GM12892 (cell line): ENCODE measurements around the gene SHISA9.

Experiments
- DNase-seq: peaks from one replicate; pipeline ENCODE4 v3.0.0; 2011; ENCODE audit not compliant: insufficient read length
- FAIRE-seq: peaks from 2 replicates; lab custom pipeline; 2011; peaks lifted over from hg19 to GRCh38; lab: Jason Lieb, UNC
- POLR2A ChIP-seq: IDR thresholded peaks from 2 replicates; pipeline ENCODE4 v1.6.1; 2011; ENCODE audit warnings: low read depth, low read length, control low read depth
- POLR2AphosphoS5 ChIP-seq: IDR thresholded peaks from 2 replicates; pipeline ENCODE4 v1.6.1; 2011; ENCODE audit warnings: low read depth, low read length, control low read depth
- TAF1 ChIP-seq: IDR thresholded peaks from 2 replicates; pipeline ENCODE4 v1.6.1; 2011; ENCODE audit warnings: low read depth, mild to moderate bottlenecking, control low read depth, low read length, borderline replicate concordance

The SHISA9 gene

DNA sequence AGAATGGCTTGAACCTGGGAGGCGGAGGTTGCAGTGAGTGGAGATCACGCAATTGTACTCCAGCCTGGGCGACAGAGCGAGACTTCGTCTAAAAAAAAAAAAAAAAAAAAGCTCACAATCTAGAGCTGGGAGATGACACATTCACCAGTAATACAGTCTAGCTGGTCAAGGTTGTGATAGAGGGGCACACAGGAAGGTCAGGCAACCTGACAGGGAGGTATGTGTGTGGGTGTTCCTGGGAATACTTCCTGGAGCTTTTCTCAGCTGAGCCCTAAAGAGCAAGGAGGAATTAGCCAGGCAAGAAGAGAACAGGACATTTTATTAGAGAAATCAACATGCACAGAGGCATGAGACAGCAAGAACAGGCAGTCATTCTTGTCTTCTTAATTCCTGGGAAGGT, 216.7 kb downstream of the SHISA9 start:
- FAIRE-seq: no peak
- TF ChIP-seq POLR2AphosphoS5: no peak
- no peak for TF ChIP-seq TAF1
- no peak for TF ChIP-seq POLR2A
- DNase-seq: no peak

DNA sequence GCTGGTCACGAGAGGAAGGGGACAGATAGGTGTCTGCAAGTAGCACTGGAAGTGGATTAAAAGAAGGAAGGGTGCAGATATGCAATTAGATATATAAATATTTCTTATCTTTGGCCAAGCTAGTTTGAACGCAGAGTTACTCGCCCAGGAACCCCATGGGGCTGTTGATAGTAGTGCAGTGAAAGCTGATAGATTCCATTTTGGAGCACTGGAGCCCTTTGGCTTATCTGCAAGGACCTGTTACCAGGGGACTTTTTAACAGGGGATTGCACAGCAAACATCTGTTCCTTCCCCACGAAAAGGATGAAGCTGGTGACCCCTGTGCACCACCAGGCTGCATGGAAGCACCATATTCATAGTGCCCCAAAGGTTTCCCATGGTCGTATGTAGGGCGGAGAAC, 218.7 kb downstream of the SHISA9 start:
- DNase-seq: no peak
- TF ChIP-seq POLR2A: no peak
- TF ChIP-seq TAF1: no peak
- no peak for TF ChIP-seq POLR2AphosphoS5
- FAIRE-seq: no peak

DNA sequence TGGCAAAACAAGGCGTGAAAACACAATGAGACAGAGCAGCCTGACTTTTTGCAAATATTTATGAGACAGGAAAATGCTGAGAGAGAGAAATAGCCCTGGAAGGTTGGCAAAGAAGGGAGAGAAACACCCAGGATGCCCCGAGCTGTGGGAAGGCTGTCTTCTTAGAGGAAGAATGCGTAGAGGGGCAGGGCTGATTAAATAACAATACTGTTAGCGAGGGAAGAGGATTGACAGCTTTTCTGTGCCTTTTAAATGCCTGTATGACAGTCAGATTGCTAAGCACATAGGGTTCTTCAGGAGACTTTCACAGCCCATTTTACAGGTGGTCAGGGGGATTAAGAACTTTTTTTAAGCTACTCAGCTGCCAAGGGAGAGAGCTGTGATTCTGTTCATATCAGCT, 219.2 kb downstream of the SHISA9 start:
- TF ChIP-seq POLR2A: no peak
- FAIRE-seq: no peak

DNA sequence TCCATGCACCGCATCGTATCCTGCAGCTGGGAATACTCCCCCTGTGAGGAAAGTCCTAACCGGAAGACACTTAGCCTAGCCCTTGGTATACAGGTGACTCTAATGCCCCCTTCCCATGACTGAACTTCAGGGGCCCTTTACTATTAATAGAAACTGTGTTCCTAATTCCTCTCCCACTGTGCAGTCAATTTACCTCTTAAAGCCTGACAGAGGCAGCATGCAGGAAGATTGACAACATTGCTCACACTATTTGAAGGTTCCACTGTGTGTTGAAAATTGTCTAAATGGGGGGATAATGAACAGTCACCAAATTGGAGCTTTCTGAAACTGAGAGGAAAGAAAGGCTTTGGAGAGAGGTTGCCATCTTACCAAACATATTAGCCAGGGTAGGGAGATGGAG, 222.6 kb downstream of the SHISA9 start:
- TF ChIP-seq TAF1 (no peak), POLR2AphosphoS5 (no peak), POLR2A (no peak)
- no peak for FAIRE-seq
- no peak for DNase-seq

More for the DNA sequence above, 219.2 kb downstream of the SHISA9 start:
- DNase-seq: no peak

DNA sequence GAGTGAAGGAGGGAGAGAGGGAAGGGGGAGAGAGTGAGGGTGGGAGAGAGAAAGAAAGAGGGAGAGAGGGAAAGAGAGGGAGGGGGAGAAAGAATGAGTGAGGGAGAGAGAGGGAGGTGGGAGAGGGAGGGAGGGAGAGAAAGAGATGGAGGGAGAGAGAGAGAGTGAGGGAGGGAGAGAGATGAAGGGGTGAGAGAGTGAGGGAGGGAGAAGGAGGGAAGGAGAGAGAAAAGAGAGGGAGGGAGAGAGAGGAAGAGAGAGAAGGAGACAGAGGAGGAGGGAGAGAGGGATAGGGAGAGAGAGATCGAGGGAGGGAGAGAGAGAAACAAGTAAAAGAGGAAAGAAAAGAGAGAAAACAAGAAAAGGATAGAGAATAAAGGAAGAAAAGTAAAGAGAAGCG, 225.7 kb downstream of the SHISA9 start:
- FAIRE-seq (no peak), DNase-seq (no peak)
- TF ChIP-seq TAF1 (no peak), POLR2AphosphoS5 (no peak), POLR2A (no peak)

DNA sequence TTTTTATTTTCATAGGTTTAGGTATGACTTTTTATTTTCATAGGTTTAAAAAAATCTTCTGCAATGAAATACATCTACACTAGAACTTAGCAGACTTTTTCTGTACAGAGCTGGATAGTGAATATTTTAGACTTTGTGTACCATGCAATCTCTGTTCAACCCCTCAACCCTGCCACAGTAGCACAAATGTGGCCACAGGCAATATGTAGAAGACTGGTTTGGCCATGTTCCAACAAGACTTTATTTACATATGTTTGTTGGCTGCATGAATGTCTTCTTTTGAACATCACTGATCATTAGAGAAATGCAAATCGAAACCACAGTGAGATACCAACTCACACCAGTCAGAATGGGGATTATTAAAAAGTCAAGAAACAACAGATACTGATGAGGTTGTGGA, 229.2 kb downstream of the SHISA9 start:
- FAIRE-seq: no peak
- DNase-seq: no peak
- no peak for TF ChIP-seq POLR2A
- TF ChIP-seq POLR2AphosphoS5: no peak
- TF ChIP-seq TAF1: no peak

DNA sequence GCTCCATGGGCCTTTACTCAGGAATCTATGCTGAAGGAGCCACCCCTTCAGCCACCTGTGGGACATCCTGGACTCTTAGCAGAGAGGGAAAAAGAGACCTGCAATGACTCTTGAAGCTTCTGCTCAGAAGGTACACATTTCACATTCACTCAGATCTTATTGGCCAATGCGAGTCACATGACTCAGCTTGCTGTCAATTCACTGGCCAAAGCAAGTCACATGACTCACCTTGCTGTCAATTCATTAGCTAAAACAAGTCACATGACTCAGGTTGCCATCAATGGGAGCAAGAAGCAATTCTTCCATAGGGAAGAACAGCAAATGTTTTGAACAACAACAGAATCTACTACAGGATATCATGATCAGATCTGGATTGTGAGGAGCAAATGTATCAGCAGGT, 233.4 kb downstream of the SHISA9 start:
- FAIRE-seq: no peak
- DNase-seq: no peak
- TF ChIP-seq TAF1: no peak
- TF ChIP-seq POLR2A: no peak
- no peak for TF ChIP-seq POLR2AphosphoS5

DNA sequence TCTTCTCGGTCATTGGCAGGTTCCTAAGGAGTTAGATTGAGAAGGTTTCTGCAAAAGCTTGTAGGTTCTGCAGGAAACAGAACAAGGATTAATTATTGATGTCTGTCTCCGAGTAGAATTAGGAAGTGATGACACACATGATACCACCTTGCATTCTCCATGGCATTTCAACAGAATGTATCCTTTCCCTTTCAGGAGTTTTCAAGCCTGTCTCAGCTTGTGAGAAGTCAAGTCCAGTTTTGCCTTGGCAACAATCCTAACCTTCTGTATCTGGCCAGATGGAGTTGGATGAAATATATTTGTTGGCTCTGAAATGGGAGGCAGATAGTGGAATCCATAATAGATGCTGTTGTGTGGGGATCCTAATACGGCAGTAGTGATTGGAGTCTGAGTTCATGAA, 235.5 kb downstream of the SHISA9 start:
- FAIRE-seq: no peak

DNA sequence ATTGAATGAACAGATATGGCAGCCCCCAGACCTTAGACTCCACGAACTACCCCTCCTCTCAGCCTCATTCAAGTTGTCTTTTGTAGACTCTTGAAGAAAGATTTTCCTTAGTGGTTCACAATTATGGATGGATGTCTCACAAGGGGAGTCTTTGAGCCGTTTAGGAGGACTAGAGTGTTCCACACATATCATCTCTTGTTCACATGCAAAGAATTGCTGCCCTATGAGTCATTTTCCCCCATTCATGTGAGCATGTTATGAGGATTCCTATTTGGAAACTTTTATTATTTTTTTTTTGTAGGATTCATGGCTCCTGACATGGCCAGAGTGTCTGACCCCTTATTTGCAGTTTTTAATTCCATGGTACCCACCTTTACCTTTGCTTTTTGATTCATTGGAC, 237.1 kb downstream of the SHISA9 start:
- TF ChIP-seq POLR2AphosphoS5 (no peak), TAF1 (no peak), POLR2A (no peak)
- FAIRE-seq (no peak), DNase-seq (no peak)

More for the DNA sequence above, 235.5 kb downstream of the SHISA9 start:
- no peak for TF ChIP-seq POLR2AphosphoS5
- no peak for TF ChIP-seq POLR2A
- no peak for TF ChIP-seq TAF1
- DNase-seq: no peak

DNA sequence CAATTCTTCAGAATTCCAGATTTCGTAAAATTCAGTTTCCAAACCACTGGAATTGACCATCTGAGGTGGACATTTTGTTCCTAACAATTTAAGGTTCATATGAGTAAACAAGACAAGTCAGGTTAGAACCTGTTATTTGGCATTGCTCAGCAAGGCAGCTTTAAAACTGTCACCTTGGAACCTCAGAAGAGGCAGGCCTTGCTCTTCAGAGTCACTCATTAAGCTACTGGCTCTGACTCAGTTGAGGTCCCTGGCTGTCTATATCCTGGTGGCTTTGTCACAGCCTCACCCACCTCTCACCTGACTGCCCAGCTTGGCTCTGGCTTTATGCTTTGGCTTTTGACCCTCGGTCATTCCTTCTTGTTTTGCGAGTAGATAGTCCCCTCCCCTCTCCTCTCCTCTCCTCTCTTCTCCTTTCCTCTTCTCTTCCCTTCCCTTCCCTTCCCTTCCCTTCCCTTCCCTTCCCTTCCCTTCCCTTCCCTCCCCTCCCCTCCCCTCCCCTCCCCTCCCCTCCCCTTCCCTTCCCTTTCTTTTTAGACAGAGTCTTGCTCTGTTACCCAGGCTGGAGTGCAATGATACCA, 238.4 kb downstream of the SHISA9 start:
- no peak for FAIRE-seq
- DNase-seq: no peak
- no peak for TF ChIP-seq POLR2A
- TF ChIP-seq POLR2AphosphoS5: no peak
- no peak for TF ChIP-seq TAF1

DNA sequence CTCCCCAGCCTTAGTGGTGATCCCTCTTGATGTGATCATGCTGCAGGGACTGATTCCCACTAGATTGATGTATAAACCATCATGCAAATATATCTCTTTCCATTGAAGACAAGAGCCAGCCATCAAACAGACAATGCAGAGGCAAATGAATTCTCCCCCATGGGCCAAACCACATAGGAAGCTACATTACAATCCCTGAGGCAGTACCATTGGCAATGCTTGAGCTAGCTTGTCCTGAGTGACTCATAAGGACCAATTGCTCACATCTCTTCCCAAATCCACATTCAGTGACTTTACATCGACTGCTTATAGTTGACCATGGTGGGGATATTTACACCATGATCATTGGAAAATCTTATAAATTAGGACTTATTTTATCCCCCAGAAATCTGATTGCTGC, 242.2 kb downstream of the SHISA9 start:
- no peak for TF ChIP-seq TAF1
- TF ChIP-seq POLR2A: no peak
- TF ChIP-seq POLR2AphosphoS5: no peak
- DNase-seq: no peak
- FAIRE-seq: no peak

DNA sequence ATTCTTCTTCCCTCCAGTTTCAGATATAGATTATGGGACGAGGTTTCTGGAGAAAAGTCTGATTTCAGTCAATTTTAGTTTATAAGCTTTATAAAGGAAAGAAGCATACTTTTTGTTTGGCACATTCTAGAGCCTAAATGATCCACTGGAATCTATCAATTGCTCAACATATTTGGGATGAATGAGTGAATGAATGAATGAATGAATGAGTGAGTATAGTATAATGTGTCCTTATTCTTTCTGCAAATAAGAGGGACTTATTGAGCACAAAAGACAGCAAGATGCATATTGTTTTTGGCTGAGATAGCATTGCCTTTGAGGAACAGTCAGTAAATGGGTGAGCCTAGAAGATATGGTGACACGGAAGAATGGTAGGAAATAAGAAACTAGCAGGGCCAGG, 245.4 kb downstream of the SHISA9 start:
- no peak for TF ChIP-seq POLR2A
- no peak for TF ChIP-seq TAF1
- TF ChIP-seq POLR2AphosphoS5: no peak
- FAIRE-seq (no peak), DNase-seq (no peak)
